Keratinocyte (primary cell): Measurements from ENCODE around the gene RNPEPL1. TPM values are rescaled to one million over a fixed set of nuclear protein-coding genes. Genes with fewer than 3 reads are reported as not detected.

Source experiments
- DNase-seq: peaks from one replicate; pipeline ENCODE4 v3.0.0-alpha.2; 2011; ENCODE audit warnings: low read depth, missing footprints, low spot score
- FAIRE-seq: peaks from 2 replicates; lab custom pipeline; 2011; peaks lifted over from hg19 to GRCh38; lab: Jason Lieb, UNC
- H2AFZ ChIP-seq: 2 replicates; pipeline ENCODE4 v1.6.0; 2012; ENCODE audit warnings: low read length, control low read depth, inconsistent platforms; ENCODE audit not compliant: control insufficient read depth
- H3K27ac ChIP-seq: 2 replicates; pipeline ENCODE4 v1.5.1; 2011; ENCODE audit warnings: low read length; ENCODE audit not compliant: control insufficient read depth, insufficient read depth
- H3K27me3 ChIP-seq: 3 replicates; pipeline ENCODE4 v1.6.0; 2011; ENCODE audit warnings: low read length; ENCODE audit not compliant: control insufficient read depth, insufficient read depth; ENCODE audit errors: extremely low read depth
- H3K36me3 ChIP-seq, 2 experiments: 2 replicates in 1 of 2; 3 replicates in 1 of 2; pipeline ENCODE4 v1.5.1; 2011; ENCODE audit warnings: low read length in 2 of 2, mild to moderate bottlenecking in 1 of 2; ENCODE audit not compliant: control insufficient read depth in 2 of 2, insufficient read depth in 2 of 2; ENCODE audit errors: extremely low read depth in 1 of 2
- H3K4me1 ChIP-seq: 3 replicates; pipeline ENCODE4 v1.5.1; 2011; ENCODE audit warnings: low read length; ENCODE audit not compliant: control insufficient read depth, insufficient read depth; ENCODE audit errors: extremely low read depth
- H3K4me2 ChIP-seq: 3 replicates; pipeline ENCODE4 v1.6.0; 2011; ENCODE audit warnings: low read depth, low read length; ENCODE audit not compliant: control insufficient read depth, insufficient read depth; ENCODE audit errors: extremely low read depth
- H3K4me3 ChIP-seq, 3 experiments: fragments of 200-600 bp in 1 of 3; sonication (generic) in 1 of 3; 2 replicates in 2 of 3; 3 replicates in 1 of 3; pipeline ENCODE4 v1.5.1; 2011 to 2016; ENCODE audit warnings: low read length in 3 of 3, mild to moderate bottlenecking in 3 of 3, control low read depth in 2 of 3, inconsistent platforms in 1 of 3, low read depth in 1 of 3, mixed read lengths in 1 of 3, mixed run types in 1 of 3, moderate library complexity in 1 of 3; ENCODE audit not compliant: control insufficient read depth in 2 of 3, insufficient read depth in 2 of 3; ENCODE audit errors: extremely low read depth in 1 of 3
- H3K79me2 ChIP-seq: 2 replicates; pipeline ENCODE4 v1.6.0; 2012; ENCODE audit warnings: low read length; ENCODE audit not compliant: control insufficient read depth, insufficient read depth
- H3K9ac ChIP-seq: 3 replicates; pipeline ENCODE4 v1.6.0; 2011; ENCODE audit warnings: low read length; ENCODE audit not compliant: control insufficient read depth, insufficient read depth; ENCODE audit errors: extremely low read depth
- H3K9me1 ChIP-seq: 3 replicates; pipeline ENCODE4 v1.6.0; 2011; ENCODE audit warnings: low read length; ENCODE audit not compliant: control insufficient read depth, insufficient read depth; ENCODE audit errors: extremely low read depth
- H3K9me3 ChIP-seq: 2 replicates; pipeline ENCODE4 v1.5.1; 2012; ENCODE audit warnings: low read depth, low read length; ENCODE audit not compliant: control insufficient read depth
- H4K20me1 ChIP-seq: 3 replicates; pipeline ENCODE4 v1.6.0; 2011; ENCODE audit warnings: low read length; ENCODE audit not compliant: control insufficient read depth, insufficient read depth; ENCODE audit errors: extremely low read depth
- EZH2 ChIP-seq: IDR thresholded peaks from one replicate; pipeline ENCODE4 v1.6.1; 2012; ENCODE audit warnings: inconsistent platforms, mild to moderate bottlenecking, low read length, moderate library complexity
- dilution Hi-C: fragments of 300-500 bp; cut with MboI; formaldehyde crosslinking; loops from one replicate; pipeline ENCODE4 v1.7.0; 2020; ENCODE audit warnings: low sequenced_read_pairs; ENCODE audit not compliant: extremely low pct_ligation_motif_present
- polyA plus RNA-seq, 5 experiments: library from polyadenylated mRNA; depleted of rRNA in 3 of 5; stranded (reverse) in 3 of 5; stranded (forward) in 1 of 5; unstranded in 1 of 5; fragments of >200 nt; gene quantifications; 1 replicate in 1 of 5; 2 replicates in 3 of 5; 3 replicates in 1 of 5; pipeline versions ENCODE4 v1.2.1 to v1.2.3, GENCODE V29; 2011 to 2012; ENCODE audit warnings: missing spikeins in 2 of 5, low read depth in 1 of 5, low replicate concordance in 1 of 5
- TF ChIP-seq, protein P1 (sequence below), 3 experiments: IDR thresholded peaks in 1 of 3; conservative IDR thresholded peaks in 1 of 3; optimal IDR thresholded peaks in 1 of 3; 2 replicates in 2 of 3; 3 replicates in 1 of 3; pipeline versions ENCODE3 to v1.5.1; 2011; ENCODE audit warnings: low read length in 3 of 3, mild to moderate bottlenecking in 3 of 3, moderate library complexity in 2 of 3, control low read depth in 1 of 3, inconsistent platforms in 1 of 3; ENCODE audit not compliant: insufficient read depth in 2 of 3; ENCODE audit errors: extremely low read depth in 1 of 3

The RNPEPL1 gene
- polyA plus RNA-seq, 1 donor (not counting 4 experiments of a cell fraction or from before 2014, with no cell fraction given) = 3.7 TPM

DNA sequence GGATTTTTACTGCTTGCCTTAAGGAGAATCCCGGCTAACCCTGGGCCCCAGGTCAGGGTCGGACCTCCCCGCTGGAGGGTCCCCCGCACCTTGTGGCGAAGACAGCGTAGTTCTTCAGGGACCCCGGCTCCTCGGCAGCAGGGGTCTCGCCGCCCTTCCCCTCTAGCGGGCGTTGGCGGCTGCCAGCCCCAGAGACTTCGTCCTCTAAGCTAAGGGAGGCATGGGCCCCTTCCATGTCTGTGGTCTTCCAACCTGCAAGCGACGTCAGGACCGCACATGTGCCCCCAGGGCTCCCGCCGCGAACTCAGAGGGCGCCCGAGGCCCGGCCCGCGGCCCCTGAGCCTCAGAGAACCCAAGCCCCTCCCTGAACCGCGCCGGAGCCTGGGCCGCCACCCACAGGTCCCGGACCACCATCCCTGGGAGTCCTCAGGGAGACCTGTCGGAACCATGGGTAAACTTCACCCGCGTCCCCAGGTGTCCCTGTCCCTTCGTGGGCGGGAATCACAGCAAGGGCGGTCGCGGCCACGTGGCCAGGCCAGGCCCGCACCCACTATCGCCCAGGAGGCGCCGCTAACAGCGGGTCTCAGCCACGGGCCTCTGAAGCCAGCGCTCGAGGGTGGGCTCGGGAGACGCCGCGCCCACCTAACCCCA is 11.1 kb upstream of the RNPEPL1 start:
- H3K4me1 ChIP-seq = peaks cover 30% of the 10 kb centered on the region
- no peak for DNase-seq
- no peaks in the 10 kb centered on the region for H3K9me3 ChIP-seq
- TF ChIP-seq EZH2 = no peak
- TF ChIP-seq, protein P1, sequence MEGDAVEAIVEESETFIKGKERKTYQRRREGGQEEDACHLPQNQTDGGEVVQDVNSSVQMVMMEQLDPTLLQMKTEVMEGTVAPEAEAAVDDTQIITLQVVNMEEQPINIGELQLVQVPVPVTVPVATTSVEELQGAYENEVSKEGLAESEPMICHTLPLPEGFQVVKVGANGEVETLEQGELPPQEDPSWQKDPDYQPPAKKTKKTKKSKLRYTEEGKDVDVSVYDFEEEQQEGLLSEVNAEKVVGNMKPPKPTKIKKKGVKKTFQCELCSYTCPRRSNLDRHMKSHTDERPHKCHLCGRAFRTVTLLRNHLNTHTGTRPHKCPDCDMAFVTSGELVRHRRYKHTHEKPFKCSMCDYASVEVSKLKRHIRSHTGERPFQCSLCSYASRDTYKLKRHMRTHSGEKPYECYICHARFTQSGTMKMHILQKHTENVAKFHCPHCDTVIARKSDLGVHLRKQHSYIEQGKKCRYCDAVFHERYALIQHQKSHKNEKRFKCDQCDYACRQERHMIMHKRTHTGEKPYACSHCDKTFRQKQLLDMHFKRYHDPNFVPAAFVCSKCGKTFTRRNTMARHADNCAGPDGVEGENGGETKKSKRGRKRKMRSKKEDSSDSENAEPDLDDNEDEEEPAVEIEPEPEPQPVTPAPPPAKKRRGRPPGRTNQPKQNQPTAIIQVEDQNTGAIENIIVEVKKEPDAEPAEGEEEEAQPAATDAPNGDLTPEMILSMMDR (optimal IDR thresholded peaks at IDR 0.05 in 1 of 3, IDR thresholded peaks at IDR 0.05 in 1 of 3, conservative IDR thresholded peaks at IDR 0.05 in 1 of 3; ENCODE audit: extremely low read depth in 1 of 3, insufficient read depth in 2 of 3, low read length in 3 of 3) = no peak
- H3K9ac ChIP-seq = peak overlapping the region; percentile 22
- no peak for FAIRE-seq
- H3K36me3 ChIP-seq = peaks cover 3 to 5% of the 10 kb centered on the region in 2 experiments
- H2AFZ ChIP-seq = peak overlapping the region; percentile 33
- H3K27me3 ChIP-seq = no peaks in the 10 kb centered on the region
- dilution Hi-C loops = no loop called here
- no peaks in the 10 kb centered on the region for H3K79me2 ChIP-seq
- H3K27ac ChIP-seq = no peak overlapping the region
- peak overlapping the region; percentile 38 to 54 (median 51) for H3K4me3 ChIP-seq
- no peaks in the 10 kb centered on the region for H4K20me1 ChIP-seq
- peak overlapping the region; percentile 71 for H3K4me2 ChIP-seq
- peaks cover 2% of the 10 kb centered on the region for H3K9me1 ChIP-seq

DNA sequence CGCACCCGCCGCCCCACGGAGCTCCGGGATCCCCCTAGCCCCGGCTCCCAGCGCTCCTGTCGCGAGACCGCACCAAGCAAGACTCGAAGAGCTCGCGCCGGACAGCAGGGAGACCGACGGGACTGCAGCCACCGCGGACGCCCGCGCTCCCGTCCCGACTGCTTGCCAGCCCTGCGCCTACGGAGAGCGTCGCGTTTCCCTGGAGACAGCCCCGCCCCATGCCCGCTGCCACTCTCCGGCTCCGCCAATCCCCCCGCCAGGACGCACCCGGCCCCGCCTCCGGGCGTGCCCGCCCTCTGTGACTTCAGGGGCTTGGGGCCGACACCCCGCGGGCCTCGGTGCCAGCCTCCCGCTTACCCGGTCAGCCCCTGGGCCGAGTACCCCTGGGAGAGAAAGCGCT is 10.5 kb upstream of the RNPEPL1 start, which contains the start of gene ANKMY1:
Gene ANKMY1, minus strand, starts transcription at position 181 of the 400 bp plus-strand sequence. CDS start 653 bp downstream, outside the sequence.
- H4K20me1 ChIP-seq = no peaks in the 10 kb centered on the region
- H3K9me1 ChIP-seq = peaks cover 2% of the 10 kb centered on the region
- H3K79me2 ChIP-seq = no peaks in the 10 kb centered on the region
- dilution Hi-C loops = no loop called here
- H3K4me1 ChIP-seq = peaks cover 32% of the 10 kb centered on the region
- H3K4me3 ChIP-seq = peak within 1 kb of the TSS; percentile 38 to 54 (median 51)
- H3K36me3 ChIP-seq = peaks cover 1 to 4% of the 10 kb centered on the region in 2 experiments
- no peak for FAIRE-seq
- peak within 1 kb of the TSS; percentile 28 for H3K9ac ChIP-seq
- DNase-seq = no peak
- no peaks in the 10 kb centered on the region for H3K9me3 ChIP-seq
- H3K27me3 ChIP-seq = no peaks in the 10 kb centered on the region
- TF ChIP-seq, protein P1 (optimal IDR thresholded peaks at IDR 0.05 in 1 of 3, IDR thresholded peaks at IDR 0.05 in 1 of 3, conservative IDR thresholded peaks at IDR 0.05 in 1 of 3; ENCODE audit: extremely low read depth in 1 of 3, insufficient read depth in 2 of 3, low read length in 3 of 3) = no peak
- no peak for TF ChIP-seq EZH2
- peak within 1 kb of the TSS; percentile 97 for H3K4me2 ChIP-seq
- H3K27ac ChIP-seq = no peak within 1 kb of the TSS
- peak within 1 kb of the TSS; percentile 33 for H2AFZ ChIP-seq
